ENCODE results near the gene PIM1.
"Not testable (repeated sequence)": the region's sequence is repeated elsewhere in the genome, so short reads cannot be mapped to it uniquely, and the experiment has no call there.

The PIM1 gene

DNA sequence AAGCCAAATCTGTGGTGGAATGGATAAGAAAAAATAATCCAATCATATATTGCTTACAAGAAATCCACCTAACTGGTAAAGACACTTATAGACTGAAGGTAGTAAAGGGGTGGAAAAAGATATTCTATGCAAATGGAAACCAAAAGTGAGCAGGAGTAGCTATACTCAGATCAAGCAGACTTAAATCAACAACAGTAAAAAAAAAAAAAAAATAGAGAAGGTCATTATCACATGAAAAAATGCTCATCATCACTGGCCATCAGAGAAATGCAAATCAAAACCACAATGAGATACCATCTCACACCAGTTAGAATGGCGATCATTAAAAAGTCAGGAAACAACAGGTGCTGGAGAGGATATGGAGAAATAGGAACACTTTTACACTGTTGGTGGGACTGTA, 24.9 kb downstream of the PIM1 start:
- DNase-seq = not testable (repeated sequence)

DNA sequence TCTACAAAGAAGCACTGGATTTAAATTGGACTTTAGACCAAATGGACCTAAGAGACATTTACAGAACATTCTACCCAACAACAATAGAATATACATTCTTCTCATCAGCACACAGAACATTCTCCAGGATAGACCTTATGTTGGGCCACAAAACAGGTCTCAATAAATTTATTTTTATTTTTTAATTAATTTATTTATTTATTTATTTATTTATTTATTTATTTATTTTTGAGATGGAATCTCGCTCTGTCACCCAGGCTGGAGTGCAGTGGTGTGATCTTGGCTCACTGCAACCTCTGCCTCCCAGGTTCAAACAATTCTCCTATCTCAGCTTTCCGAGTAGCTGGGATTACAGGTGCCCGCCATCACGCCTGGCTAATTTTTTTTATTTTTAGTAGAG, 26.5 kb downstream of the PIM1 start:
- not testable (repeated sequence) for DNase-seq

DNA sequence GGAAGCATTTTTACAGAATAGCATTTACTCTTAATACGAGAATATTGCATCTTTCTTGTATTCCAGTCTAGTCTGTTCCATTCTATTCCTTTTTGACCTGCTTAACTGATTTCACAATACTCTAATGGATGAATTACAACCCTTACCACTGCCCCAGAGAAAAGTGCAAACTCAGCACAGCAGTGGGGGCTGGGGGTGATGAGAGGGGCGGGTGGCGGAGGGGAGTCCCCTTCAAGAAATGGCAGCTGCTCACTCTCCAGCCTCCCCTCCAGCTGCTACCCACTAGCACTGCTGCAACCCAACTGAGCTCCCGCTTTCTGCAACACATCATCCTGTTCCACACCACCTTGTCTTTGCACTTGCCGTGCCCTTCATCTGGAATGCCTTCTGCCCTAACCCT, 30.1 kb downstream of the PIM1 start:
- DNase-seq = no peak

DNA sequence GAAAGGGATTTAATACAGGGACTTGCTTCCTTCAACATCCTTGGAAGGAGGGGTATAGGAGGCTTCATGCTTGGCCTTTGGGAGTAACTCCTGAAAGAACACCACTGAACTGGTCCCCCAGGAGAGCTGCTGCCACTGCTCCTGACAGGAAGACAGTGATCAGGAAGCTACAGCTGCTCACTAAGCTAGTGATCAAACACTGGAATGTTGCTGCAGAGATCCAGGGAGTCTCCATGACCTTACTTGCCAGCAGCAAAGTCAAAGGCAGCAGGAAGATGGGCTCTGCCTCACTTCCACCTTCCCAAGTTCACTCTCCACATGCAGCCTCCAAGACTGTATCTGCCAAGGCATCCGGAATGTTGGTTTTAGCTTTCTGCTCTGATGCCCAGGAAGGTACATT, 31.8 kb downstream of the PIM1 start:
- no peak for DNase-seq

DNA sequence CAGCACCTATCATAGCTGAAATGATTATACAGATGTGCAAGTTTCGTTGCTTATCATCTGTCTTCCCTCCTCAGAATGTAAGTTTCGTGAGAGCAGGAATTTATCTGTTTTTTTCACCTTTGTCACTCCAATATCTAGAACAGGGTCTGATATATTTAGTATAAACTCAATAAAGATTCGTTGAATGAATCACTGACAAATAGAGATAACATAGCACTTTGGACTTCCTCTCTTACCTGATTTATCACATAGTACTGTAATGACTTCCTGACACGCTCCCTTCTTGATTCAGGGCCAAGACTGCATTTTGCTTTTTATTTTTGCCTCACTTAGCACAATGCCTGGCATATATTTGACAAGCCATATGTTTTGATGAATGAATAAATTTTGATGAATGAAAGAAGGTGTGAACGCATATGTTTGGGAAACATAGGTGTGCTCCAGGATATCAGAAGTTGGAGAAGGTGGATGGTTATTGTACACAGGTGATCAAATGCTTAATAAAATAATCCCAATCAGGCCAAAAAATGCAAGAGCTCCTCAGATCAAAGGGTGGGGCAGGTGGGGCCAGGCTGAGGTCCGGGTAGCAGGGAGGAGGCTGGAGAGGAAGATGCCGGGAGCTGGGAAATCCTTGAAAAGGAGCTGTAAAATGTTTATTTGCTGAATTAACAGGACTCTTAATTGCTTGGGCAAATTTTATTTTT, 33.0 kb downstream of the PIM1 start:
- no peak for DNase-seq

DNA sequence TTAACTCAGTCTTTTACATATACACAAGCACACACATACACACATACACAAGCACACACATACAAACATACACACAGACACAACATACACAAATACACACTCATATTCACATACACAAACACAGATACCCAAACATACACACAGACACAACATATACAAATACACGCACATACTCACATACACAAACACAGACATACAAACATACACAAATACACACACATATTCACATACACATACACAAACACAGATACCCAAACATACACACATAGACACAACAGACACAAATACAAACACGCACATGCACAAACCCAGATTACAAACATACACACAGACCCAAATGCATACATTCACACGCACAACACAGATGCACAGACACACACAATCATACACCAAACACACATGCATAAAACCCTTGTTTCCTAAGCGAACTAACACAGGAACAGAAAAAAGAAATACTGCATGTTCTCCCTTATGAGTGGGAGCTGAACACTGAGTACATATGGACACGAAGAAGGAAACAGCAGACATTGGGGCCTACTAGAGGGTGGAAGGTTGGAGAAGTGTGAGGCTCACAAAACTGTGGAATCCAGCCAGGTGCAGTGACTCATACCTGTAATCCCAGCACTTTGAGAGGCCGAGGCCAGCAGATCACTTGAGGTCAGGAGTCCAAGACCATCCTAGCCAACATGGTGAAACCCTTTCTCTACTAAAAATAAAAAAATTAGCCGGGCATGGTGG, 34.2 kb downstream of the PIM1 start:
- no peak for DNase-seq

DNA sequence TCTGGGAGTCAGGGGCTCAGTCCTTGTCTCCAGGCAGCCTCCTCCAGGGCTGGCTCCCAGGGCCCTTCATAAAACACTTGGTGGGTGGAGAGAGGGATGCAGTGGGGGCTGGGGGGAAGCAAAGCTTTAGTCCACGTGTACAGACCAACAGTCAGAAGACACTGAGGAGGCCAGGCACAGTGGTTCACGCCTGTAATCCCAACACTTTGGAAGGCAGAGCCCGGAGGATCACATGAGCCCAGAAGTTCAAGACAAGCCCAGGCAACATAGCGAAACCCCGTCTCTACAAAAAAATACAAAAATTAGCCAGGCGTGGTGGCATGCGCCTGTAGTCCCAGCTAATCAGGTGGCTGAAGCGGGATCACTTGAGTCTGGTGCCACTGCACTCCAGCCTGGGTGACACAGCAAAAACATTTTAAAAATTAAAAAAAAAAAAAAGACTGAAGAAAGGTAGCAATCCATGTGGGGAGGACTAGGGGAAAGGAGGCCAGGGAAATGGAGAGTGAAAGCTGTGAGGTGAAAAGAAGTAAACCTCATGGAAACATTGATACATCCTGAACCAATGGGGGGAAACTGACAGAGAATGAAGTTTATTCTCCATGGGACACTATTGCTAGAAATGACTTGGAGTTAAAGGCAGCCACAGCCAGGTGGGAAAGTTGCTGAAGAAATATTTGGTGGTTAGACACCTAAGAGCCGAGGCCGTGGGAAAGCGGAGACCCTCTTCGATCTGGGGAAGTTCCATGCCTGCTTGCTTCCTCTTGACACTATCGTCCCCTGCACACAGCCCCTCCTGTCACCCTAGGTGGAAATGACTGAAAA, 35.4 kb downstream of the PIM1 start:
- no peak for DNase-seq

DNA sequence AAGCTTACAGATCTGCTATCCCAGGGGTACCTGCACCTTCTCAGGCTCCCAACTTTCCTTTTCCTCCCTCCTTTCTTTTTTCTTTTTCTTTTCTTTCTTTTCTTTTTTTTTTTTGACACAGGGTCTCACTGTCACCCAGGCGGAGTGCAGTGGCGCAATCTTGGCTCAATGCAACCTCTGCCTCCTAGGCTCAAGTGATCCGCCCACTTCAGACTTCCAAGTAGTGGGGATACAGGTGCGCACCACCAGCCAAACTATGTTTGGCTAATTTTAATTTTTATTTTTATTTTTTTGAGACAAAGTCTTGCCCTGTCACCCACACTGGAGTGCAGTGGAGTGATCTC, 36.0 kb downstream of the PIM1 start:
- DNase-seq = no peak

DNA sequence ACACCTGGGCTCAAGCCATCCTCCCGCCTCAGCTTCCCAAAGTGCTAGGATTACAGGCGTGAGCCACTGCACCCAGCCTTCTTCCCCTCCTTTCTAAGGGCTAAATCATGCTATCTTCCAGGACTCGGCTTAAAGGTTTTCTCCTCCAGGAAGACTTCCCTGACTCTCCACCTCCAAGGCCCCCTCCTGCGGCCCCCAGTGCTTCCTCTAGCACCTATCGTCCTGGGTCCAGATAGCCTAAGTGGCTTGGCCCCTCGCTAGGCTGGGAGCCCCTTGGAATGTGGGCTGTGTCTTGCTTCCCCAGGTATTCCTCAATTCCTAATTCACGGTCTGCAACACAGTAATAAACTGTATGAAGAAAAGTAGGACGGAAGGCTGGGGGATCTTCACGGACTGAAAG, 36.7 kb downstream of the PIM1 start:
- DNase-seq = no peak

DNA sequence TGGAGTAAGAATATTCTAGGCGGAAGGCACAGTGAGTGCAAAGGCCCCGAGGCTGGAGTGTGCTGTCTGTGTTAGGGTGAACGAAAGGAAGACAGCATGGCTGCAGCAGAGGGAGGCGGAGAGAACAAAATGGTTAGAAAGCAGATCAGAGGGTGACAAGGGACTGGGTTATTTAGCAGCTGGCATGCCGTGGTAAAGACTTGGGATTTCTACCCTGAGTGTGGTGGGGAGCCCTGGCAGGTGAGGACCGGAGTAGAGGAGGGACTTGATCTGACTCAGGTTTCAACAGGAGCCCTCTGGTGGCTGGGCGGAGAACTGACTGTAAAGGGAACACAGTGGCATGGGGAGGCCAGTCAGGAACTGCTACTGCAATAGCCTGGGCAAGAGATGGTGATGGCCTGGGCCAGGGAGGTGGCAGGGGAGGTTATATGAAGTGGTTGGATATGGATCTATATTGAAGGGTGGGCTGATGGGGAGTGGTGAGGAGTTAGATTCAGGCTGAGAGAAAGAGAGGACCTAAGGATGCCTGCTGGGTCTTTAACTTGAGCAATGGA, 38.0 kb downstream of the PIM1 start:
- DNase-seq = peak; percentile 3 to 55

DNA sequence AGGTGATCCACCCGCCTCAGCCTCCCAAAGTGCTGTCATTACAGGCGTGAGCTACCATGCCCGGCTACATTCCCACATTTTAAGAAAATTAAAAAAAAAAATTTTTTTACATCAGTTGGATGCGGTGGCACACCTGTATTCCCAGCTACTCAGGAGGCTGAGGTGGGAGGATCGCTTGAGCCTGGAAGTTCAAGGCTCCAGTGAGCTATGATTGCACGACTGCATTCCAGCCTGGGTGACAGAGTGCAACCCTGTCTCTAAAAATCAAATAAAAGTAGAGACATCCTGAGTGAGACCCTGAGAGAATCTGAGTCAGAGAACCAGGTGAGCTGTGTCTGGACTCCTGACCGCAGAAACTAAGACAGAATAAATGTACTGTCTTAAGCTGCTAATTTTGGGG, 38.8 kb downstream of the PIM1 start:
- no peak for DNase-seq

DNA sequence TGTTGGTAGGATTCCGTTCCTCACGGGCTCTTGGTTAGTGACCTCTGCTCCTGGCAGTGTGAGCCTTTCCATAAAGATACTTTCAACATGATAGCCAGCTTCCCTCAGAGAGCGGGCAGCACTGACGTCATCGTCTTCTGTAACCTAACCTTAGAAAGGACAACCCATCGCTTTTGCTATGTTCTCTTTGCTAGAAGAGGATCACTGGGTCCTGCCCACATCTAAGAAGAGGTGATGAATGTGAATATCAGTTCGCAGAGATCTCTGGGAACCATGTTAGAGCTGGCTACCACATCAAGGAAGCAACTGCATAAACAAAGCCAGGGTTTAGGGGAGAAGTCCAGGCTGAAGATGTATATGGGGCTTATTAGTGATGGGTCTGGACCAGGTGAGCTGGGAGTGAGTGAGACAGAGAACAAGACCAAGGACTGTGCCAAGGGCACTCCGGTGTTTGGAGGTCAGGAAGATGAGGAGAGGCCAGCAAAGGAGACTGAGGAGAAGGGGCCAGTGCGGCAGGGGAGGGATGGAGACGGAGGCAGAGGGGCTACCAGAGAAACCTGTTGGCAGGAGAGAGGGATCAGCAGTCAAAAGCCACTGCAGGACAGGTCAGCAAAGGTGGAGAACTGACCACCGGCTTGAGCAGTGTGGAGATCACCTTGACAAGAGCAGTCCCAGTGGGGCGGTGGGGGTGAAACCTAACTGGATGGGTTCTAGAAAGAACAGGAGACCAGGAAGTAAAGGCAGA, 39.7 kb downstream of the PIM1 start:
- no peak for DNase-seq

DNA sequence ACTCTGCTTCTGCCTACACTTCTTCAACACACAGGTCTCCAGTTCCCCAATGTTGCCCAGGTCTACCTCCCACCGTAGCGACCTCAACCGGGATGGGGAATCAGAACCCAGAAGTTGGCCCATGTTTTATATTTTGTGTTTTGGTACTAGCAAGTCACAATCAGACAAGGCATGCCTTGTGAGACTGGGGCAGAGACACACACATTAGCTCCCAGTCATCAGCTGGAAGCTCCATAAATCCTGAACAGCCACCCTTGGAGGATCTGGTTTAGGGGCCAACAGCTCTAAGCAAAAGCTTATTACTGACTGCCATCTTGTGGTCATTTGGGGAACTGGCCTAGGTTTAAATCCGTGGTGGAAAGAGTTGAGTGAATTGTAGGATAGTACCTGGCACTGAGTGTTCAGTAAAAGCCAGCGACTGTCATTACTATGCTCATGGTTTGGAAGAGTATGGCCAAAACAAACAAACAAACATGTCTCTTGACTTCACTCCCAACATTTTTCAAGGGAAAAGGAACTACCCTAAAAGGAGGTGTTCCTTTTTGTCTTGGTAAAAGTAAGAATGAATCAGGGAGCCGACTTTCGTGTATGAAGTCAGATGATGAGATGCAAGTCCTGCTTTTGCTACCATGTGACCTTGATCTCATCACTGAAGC, 40.5 kb downstream of the PIM1 start:
- peak; percentile 42 to 66 for DNase-seq

DNA sequence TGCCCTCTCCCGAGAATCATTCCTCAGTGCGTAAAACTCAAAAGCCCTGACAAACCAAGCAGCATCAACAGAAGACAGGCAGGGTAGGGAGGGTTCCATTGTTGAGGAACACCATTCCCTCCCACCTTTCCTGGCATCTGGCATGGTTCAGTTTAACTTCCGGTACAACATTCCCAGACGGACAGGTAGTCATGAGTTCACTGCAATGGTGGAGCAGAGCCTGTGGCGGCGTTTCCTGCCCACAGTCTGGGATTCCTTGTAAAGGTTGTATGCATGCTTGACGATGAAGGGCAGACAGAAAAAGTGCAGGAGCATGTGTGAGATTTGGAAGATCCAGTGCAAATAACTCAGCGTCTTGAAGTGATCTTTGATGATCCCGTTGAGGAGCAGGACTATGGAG, 42.3 kb downstream of the PIM1 start:
- no peak for DNase-seq

DNA sequence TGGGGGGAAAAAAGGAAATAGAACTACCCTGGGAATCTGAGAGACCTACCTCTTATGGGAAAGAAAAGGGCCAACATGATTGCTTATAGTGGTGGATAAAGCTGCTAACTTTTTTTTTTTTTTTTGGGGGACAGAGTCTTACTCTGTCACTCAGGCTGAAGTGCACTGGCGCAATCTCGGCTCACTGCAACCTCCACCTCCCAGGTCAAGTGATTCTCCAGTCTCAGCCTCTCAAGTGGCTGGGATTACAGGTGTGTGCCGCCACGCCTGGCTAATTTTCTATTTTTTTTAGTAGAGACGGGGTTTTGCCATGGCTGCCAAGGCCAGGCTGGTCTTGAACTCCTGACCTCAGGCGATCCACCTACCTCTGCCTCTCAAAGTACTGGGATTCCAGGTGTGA, 48.1 kb downstream of the PIM1 start:
- no peak for DNase-seq

DNA sequence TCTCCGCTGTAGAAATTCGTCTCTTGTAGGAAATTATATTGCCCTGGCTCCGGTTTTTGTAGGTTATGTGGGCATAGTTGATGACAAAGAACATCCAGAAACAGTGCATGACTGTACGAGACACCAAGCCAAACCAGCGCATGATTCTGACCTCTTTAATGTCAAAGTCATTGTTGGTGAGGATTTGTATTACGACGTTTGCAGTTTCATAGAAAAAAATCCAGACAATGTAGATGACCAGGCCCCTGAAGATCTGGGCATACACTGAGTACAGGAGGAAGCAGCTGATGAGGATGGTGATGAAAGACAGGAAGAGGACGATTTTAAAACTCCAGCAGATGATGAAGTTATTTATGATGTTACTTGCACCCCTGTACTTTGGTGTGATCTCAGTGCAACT, 48.6 kb downstream of the PIM1 start:
- DNase-seq = no peak

DNA sequence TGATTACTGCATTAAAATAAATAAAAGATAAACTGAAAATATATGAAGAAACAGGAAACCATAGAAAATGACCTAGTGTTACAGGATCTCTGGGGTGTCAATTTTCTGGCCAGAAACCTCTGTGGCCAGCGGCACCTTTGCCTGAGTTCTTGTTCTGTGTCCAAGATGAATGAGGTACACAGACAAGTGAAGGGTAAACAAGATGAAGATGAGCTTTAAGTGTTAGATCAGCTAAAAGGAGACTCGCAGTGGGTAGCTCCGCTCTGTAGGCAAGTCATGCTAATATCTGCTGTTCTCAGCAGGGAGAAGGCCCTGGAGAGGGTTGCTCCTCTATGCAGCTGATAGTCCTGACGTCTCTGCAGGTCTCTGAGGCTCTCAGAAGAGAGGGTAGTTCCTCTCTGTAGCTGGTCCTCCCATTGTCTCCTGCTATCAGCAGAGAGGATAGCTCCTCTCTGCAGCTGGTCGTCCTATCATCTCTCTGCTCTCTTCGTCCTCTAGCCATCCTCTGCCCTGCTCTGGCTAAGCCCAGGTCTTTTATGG, 51.7 kb downstream of the PIM1 start:
- no peak for DNase-seq

DNA sequence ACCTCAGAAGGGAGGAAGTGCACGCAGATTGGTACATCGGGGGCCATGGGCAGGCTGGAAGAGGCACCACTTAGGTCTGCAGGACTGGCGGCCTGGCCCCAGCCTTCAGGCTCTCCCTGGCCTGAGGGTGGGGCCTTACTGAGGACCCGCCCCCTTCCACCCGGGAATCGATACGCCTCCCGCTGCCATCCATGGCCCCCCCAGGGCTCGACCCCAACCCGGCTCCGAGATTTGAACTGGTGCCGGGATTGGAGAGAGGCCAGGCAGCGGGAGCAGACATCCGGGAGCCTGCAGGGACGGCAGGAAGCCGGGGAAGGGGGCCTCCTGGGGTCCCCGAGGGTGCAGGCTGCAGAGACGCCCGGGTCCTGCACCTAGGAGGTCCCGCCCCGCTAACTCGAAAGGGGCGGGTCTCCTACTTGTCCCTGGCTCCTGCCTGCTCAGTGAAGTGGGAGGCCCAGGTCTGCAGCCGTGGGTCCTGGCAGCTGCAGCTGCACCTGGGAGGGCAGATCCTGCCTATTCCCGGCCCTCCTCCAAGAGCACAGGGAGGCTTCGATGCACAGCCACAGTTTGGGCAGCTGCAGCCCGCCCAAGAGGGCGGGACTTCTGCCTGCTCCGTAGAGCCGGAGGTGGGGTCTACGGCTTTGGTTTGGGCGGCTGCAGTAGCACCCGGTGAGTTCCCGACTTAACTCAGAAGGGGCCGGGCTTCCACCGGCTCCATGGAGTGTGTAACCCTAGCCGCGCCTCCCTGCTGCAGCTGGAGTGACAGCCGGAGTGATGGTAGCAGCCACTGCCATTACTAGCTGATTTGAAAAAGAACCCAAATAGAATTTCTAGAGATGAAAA, 52.4 kb downstream of the PIM1 start:
- peak; percentile 1 to 54 for DNase-seq

DNA sequence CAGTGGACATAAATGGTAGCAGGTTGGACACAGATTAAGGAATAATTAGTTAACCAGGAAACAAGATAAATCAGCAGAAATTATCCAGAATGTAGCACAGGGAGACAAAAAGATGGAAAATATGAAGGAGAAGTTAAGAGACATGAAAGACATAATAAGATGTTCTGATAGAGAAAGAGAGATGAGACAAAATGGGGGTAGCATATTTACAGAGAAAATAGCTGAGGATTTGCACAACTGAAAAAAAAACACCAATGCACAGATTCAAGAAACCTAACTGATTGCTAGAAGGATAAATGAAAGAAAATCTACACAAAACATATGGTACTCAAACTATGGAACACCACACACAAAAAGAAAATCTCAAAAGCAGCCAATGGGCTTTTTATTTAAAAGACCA, 53.0 kb downstream of the PIM1 start:
- DNase-seq = no peak
